Measurements from ENCODE around the gene ZDHHC8.

The ZDHHC8 gene

GRCh38 chr22:20181194-20181883, 49.7 kb downstream of the ZDHHC8 start:
- DNase-seq: no peak

- DNase-seq: no peak
Observed at GRCh38 chr22:20181884-20182236, 50.3 kb downstream of the ZDHHC8 start.

- DNase-seq: no peak
Observed at GRCh38 chr22:20182365-20182764, 50.8 kb downstream of the ZDHHC8 start.

DNA sequence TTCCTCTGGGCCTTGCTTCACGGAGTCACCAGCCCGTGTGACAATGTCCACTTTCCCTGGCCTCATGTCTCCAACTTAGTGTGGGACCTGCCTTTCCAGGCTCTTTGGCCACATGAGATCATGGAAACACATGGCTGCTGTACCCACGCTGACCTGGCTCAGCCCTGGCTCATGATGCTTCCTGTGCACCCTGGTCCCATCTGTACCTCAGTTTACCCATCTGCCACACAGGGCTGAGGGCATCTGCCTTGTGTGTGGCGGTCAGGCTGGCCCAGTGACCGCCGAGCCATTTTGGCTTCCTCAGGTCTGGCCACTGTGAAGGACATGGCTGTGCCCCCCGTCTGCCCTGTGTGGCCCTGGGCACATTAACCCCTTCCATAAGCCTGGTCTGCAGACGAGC, 51.5 kb downstream of the ZDHHC8 start:
- no peak for DNase-seq

DNA sequence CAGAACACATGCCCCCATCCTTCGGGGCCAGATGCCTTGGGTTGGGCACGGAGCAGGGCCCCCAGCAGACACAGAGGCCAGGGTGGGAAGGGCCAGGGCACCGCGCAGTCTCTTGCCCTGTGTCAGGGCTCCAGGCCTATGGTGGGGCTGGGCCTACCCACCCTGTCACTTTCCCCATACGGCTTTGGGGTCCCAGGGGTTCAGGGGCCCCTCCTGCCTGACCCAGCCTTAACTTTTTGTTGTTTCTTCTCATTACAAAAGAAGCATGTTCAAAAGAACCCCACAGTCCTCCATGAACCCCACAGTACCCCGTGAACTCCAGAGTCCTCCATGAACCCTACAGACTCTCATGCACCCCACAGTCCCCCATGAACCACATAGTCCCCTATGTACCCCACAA, 52.2 kb downstream of the ZDHHC8 start:
- no peak for DNase-seq

- no peak for DNase-seq
Observed at GRCh38 chr22:20184501-20185165, 53.0 kb downstream of the ZDHHC8 start.

DNA sequence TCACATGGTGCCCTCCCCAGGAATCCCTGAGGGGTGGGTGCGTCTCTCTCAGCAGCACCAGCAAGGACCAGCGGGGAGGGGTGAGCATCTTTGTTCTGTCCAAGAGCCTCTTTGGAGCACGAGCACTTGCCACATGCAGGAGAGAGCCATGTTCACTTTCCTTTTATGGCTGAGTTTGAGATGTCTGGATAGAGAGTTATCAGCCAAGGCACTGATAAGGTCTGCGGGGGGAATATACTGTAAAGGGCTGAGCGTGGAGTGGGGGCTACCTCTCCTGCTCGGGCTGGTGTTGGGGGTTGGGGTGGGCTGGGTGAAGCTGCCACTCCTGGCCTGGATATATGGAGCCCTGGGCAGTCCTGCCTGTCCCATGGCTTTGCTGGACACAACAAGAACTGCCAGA, 54.1 kb downstream of the ZDHHC8 start:
- DNase-seq: no peak

DNA sequence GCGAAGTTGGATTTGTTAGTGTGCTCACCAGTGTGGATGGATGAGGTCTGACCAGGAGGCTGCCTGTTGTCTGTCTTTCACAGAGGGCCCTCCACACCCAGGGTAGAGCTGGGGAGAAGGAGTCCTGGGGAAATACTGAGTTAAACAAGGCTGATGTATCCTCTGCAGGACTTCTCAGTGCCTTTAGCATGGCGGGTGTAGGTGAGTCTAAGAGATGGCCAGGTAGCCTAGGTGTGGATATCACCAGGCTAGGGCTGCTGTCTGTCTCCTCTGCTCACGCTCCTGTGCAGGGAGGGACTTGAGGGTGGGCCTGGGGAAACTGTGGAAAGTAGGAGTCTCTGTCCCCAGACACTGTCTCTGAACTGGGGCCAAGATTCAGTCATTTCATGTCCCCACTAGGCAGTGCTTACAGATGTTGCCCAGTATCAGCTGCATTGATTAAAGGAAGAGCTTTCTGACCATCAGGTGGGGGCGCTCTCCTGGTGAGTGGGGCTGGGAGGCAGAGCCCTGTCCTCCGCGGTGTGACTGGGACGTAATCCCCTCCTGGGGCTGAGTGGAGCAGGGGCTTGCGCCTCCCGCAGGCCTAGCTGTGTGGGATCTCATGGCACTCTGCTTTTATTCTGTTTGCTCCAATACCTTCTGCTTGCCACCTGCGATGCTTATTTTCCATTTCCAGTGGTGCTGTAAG, 54.7 kb downstream of the ZDHHC8 start:
- no peak for DNase-seq

- no peak for DNase-seq
Observed at GRCh38 chr22:20186871-20187546, 55.4 kb downstream of the ZDHHC8 start.

GRCh38 chr22:20187777-20188566, 56.4 kb downstream of the ZDHHC8 start:
- DNase-seq: no peak

DNA sequence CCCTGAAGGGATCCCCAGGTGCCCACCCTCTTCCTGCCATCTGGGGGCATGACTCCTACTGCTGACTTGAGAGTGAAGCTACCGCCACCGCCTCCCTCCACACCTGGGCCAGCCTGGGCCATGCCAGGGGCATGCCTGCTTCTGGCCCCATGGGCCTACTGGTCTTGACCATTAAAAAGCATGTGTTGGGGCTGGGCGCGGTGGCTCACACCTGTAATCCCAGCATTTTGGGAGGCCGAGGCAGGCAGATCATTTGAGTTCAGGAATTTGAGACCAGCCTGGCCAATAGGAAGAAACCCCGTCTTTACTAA, 56.9 kb downstream of the ZDHHC8 start:
- DNase-seq: no peak

DNA sequence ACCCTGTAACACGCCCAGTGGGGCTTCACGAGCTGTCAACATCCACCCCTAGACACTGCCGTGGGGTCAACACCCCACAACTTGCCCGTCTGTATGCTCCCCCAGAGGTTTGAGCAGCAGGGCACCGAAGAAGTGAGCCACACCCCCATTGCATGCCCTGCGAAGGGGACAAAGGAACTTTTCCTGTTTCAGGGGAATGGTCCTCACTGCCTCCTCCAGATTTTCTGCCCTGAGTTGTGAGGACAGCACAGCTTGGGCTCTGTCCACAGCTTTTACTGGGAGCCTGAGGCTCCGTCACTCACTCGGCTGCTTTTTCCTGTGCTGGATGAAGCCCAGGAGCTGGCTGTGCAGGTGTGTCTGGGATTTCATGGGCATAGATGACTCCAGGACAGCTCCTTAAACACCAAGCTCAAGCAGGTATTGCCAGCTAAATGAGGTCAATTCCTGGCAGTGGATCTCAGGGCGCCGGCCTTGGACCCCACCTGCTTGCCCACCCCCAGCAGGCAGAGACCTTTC, 59.5 kb downstream of the ZDHHC8 start:
- peak in 1 of 14 donors; percentile 65 for DNase-seq

- no peak for DNase-seq
Observed at GRCh38 chr22:20191803-20192202, 60.2 kb downstream of the ZDHHC8 start.

DNA sequence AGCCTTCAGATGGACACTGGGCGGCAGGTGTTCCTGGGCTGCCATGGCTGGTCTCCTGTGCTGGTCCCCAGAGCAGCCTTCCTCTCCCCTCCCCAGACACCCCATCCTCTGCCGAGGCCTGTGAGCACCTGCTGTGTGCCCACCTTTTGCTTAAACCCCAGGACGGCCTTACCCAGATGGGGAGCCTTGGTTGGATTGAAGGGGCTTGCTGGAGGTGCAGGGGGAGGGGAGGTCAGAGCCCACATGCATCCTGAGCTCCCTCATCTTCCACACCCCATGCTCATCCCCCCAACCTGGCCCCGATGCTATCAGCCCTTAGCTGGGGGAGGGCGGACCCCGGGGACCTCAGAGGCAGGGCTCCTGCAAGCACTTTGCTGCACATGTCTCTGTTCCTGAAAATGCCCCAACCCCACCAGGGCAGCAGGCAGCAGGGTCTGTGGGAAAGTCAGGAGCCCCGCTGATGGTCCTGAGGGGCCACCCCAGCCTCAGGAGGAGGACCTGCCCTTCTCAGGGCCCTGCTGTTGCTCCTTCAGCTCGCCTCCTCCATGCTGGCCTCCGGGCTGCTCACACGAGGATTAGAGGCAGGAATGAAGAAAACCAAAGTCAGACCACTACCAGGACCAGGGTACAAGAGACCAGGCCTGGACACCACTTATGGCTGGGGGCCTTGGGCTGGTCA, 60.8 kb downstream of the ZDHHC8 start:
- DNase-seq: no peak

GRCh38 chr22:20192972-20193760, 61.6 kb downstream of the ZDHHC8 start:
- no peak for DNase-seq

- DNase-seq: no peak
Observed at GRCh38 chr22:20193761-20194494, 62.3 kb downstream of the ZDHHC8 start.

- DNase-seq: no peak
Observed at GRCh38 chr22:20194681-20195593, 63.3 kb downstream of the ZDHHC8 start.

DNA sequence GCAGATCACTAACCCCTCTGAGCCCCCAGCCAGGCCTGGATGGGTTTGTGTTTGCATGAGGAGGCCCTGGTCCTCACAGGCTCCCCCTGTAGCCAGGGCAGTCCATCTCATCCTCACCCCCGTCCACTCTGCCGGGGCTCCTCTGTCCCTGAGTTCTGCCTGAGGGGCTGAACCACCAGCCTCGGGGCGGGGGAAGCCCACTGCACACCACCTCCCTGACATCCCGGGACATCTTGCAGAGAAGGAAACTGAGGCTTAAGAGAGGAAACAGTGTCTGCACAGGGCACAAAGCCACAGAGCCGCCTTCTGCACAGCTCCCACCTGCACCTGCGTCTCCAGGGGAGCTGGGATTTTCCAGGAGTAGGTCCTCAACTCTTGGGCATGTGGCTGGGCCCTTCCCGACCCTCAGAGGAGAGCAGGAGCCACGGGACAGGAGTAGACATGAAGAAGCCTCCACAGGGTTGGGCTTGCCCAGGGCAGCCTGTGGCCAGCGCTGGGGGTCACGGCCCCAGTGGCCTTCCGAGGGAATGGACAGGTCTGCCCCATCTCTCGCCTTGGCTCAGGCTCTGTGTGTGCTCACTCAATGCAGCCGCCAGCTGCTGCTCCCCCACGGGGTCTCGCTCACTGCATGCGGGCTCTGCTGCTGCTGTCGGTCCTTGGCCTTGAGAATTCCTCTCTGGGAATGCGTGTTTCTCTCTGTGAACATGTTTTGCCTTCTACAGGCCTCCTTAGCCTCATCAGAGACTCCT, 64.7 kb downstream of the ZDHHC8 start:
- no peak for DNase-seq

All from C1 segment of cervical spinal cord (tissue), 14 donors.